BE2C (cell line): Measurements from ENCODE around the gene MCC.

Experiments used
- DNase-seq: peaks from one replicate; pipeline ENCODE4 v3.0.0-alpha.2; 2020
- H3K27me3 ChIP-seq: fragments of 250-450 bp; sonication (Bioruptor Pico); 2 replicates; pipeline ENCODE4 v1.5.1; 2020; ENCODE audit warnings: mild to moderate bottlenecking
- H3K36me3 ChIP-seq: fragments of 250-450 bp; sonication (Bioruptor Pico); 2 replicates; pipeline ENCODE4 v1.5.1; 2020; ENCODE audit warnings: mild to moderate bottlenecking
- H3K4me1 ChIP-seq: fragments of 250-450 bp; sonication (Bioruptor Pico); 2 replicates; pipeline ENCODE4 v1.5.1; 2020
- H3K4me3 ChIP-seq: 2 replicates; pipeline ENCODE4 v1.5.1; 2011; ENCODE audit warnings: low read depth, low read length
- H3K9me3 ChIP-seq: fragments of 250-450 bp; sonication (Bioruptor Pico); 2 replicates; pipeline ENCODE4 v1.5.1; 2020
- CTCF ChIP-seq: IDR thresholded peaks from 2 replicates; pipeline ENCODE4 v1.5.1; 2012; ENCODE audit warnings: mild to moderate bottlenecking, low read depth, low read length

The MCC gene

GRCh38 chr5:113067635-113068344 is 420.5 kb downstream of the MCC start:
- Histone ChIP-seq H3K4me3 (no peak overlapping the region), H3K36me3 (peaks cover 73% of the 10 kb centered on the region), H3K9me3 (no peaks in the 10 kb centered on the region), H3K4me1 (peaks cover 4% of the 10 kb centered on the region), H3K27me3 (no peaks in the 10 kb centered on the region)
- TF ChIP-seq CTCF = no peak
- no peak for DNase-seq

DNA sequence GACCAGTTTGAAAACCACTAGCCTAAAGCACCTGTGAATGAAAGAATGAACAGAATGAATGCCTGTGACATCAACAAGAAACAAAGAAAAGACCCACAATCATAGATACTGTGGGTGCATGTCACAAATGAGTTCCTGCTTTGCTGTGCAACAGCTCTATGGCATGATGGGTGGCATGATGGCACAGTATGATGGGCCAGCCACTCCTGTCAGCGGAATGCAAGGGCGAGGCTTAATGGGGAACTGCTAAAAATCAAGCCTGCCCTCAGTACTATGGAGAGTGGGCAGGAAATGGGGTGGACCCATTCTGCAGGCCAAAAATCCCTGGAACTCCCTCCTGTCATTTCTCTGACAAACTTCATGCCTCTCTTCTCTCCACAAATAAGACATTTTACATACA is 422.6 kb downstream of the MCC start:
- H3K9me3 ChIP-seq = no peaks in the 10 kb centered on the region
- H3K27me3 ChIP-seq = no peaks in the 10 kb centered on the region
- TF ChIP-seq CTCF = no peak
- peaks cover 64% of the 10 kb centered on the region for H3K36me3 ChIP-seq
- DNase-seq = no peak
- H3K4me1 ChIP-seq = peaks cover 22% of the 10 kb centered on the region
- no peak overlapping the region for H3K4me3 ChIP-seq

GRCh38 chr5:113064806-113065205 is 423.4 kb downstream of the MCC start:
- H3K9me3 ChIP-seq = no peaks in the 10 kb centered on the region
- H3K27me3 ChIP-seq = no peaks in the 10 kb centered on the region
- no peak for TF ChIP-seq CTCF
- peaks cover 30% of the 10 kb centered on the region for H3K4me1 ChIP-seq
- DNase-seq = no peak
- no peak overlapping the region for H3K4me3 ChIP-seq
- peaks cover 71% of the 10 kb centered on the region for H3K36me3 ChIP-seq

- peaks cover 68% of the 10 kb centered on the region for H3K36me3 ChIP-seq
Measured at GRCh38 chr5:113063927-113064326, 424.3 kb downstream of the MCC start.

DNA sequence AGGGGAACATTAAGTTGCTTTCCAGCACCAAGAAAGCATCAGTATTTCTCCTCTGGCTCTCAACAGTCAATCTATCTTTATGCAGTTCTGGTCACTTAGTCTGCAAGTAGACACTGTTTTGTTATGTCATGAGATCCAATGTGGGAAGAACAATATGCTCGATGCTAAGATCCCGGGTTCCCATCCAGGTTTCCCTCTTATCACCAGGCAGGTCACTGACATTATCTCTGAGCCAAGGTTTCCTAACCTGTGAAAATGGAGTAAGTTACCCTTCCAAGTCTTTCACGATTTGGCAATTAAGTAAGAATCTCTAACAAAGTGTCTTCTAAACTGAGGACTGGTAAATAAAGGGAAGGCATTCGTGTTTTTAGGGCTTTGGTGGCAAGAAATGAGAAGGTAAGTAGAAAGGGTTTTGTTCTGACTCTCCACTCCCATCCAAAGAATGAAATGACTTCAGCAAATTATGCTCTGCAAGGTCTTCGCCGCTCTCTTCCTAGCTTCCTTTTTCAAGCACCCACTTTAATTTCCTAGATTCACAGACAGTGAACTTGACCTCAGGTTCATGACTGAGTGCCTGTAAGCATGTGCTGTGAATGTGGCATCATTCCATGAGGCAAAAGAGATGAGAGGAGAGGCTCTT is 425.3 kb downstream of the MCC start:
- H3K4me3 ChIP-seq = no peak overlapping the region
- peaks cover 60% of the 10 kb centered on the region for H3K36me3 ChIP-seq
- TF ChIP-seq CTCF = no peak
- no peaks in the 10 kb centered on the region for H3K9me3 ChIP-seq
- DNase-seq = no peak
- H3K4me1 ChIP-seq = peaks cover 42% of the 10 kb centered on the region
- H3K27me3 ChIP-seq = no peaks in the 10 kb centered on the region

More at GRCh38 chr5:113063927-113064326, 424.3 kb downstream of the MCC start:
- no peak for DNase-seq
- Histone ChIP-seq H3K27me3 (no peaks in the 10 kb centered on the region), H3K4me3 (no peak overlapping the region), H3K9me3 (no peaks in the 10 kb centered on the region), H3K4me1 (peaks cover 33% of the 10 kb centered on the region)
- TF ChIP-seq CTCF = no peak
